ENCODE measurements around the gene SEMA3C.
"Not testable (repeated sequence)": the region's sequence is repeated elsewhere in the genome, so short reads cannot be mapped to it uniquely, and the experiment has no call there.

SEMA3C gene

GRCh38 chr7:80929619-80930018, 10.8 kb upstream of the SEMA3C start:
- DNase-seq (ENCODE audit: low read depth in 2 of 3, low spot score in 1 of 3), result no peak

GRCh38 chr7:80926955-80927354, 8.1 kb upstream of the SEMA3C start:
- DNase-seq (ENCODE audit: low read depth in 2 of 3, low spot score in 1 of 3), result not testable (repeated sequence)

- no peak for DNase-seq (ENCODE audit: low read depth in 2 of 3, low spot score in 1 of 3)
Observed at GRCh38 chr7:80924090-80924489, 5.2 kb upstream of the SEMA3C start.

- DNase-seq (ENCODE audit: low read depth in 2 of 3, low spot score in 1 of 3), result no peak
Observed at GRCh38 chr7:80923211-80923612, 4.4 kb upstream of the SEMA3C start.

- no peak for DNase-seq (ENCODE audit: low read depth in 2 of 3, low spot score in 1 of 3)
Observed at GRCh38 chr7:80922253-80923049, 3.6 kb upstream of the SEMA3C start.

GRCh38 chr7:80921130-80921529, 2.3 kb upstream of the SEMA3C start:
- no peak for DNase-seq (ENCODE audit: low read depth in 2 of 3, low spot score in 1 of 3)

- DNase-seq (ENCODE audit: low read depth in 2 of 3, low spot score in 1 of 3), result no peak
Observed at GRCh38 chr7:80918399-80918798, 452 bp downstream of the SEMA3C start.

- no peak for DNase-seq (ENCODE audit: low read depth in 2 of 3, low spot score in 1 of 3)
Observed at GRCh38 chr7:80916770-80917741, 1.8 kb downstream of the SEMA3C start.

GRCh38 chr7:80910228-80910627, 8.6 kb downstream of the SEMA3C start:
- no peak for DNase-seq (ENCODE audit: low read depth in 2 of 3, low spot score in 1 of 3)

GRCh38 chr7:80908360-80908797, 10.5 kb downstream of the SEMA3C start:
- no peak for DNase-seq (ENCODE audit: low read depth in 2 of 3, low spot score in 1 of 3)

- DNase-seq (ENCODE audit: low read depth in 2 of 3, low spot score in 1 of 3), result no peak
Observed at GRCh38 chr7:80907612-80908011, 11.2 kb downstream of the SEMA3C start.

- DNase-seq (ENCODE audit: low read depth in 2 of 3, low spot score in 1 of 3), result no peak
Observed at GRCh38 chr7:80907141-80907601, 11.7 kb downstream of the SEMA3C start.

GRCh38 chr7:80905334-80905733, 13.5 kb downstream of the SEMA3C start:
- no peak for DNase-seq (ENCODE audit: low read depth in 2 of 3, low spot score in 1 of 3)

- no peak for DNase-seq (ENCODE audit: low read depth in 2 of 3, low spot score in 1 of 3)
Observed at GRCh38 chr7:80902716-80903308, 16.0 kb downstream of the SEMA3C start.

GRCh38 chr7:80902019-80902418, 16.8 kb downstream of the SEMA3C start:
- DNase-seq (ENCODE audit: low read depth in 2 of 3, low spot score in 1 of 3), result no peak

GRCh38 chr7:80900583-80901576, 18.0 kb downstream of the SEMA3C start:
- no peak for DNase-seq (ENCODE audit: low read depth in 2 of 3, low spot score in 1 of 3)

GRCh38 chr7:80896906-80897598, 21.8 kb downstream of the SEMA3C start:
- DNase-seq (ENCODE audit: low read depth in 2 of 3, low spot score in 1 of 3), result no peak

- no peak for DNase-seq (ENCODE audit: low read depth in 2 of 3, low spot score in 1 of 3)
Observed at GRCh38 chr7:80895056-80895455, 23.8 kb downstream of the SEMA3C start.

GRCh38 chr7:80891259-80891544, 27.6 kb downstream of the SEMA3C start:
- DNase-seq (ENCODE audit: low read depth in 2 of 3, low spot score in 1 of 3), result no peak

Measured in stimulated activated CD4-positive, alpha-beta T cell treated with anti-CD3 and anti-CD28 coated beads, Interleukin-12 subunit alpha, Interleukin-12 subunit beta, amount 100 ng/mL, for 48 hours (primary cell).